Osteocyte (in vitro differentiated cells): Measurements from ENCODE around the gene TOP1. TPM values are rescaled to one million over a fixed set of nuclear protein-coding genes. Genes with fewer than 3 reads are reported as not detected.

Source experiments
- DNase-seq: peaks from one replicate; pipeline ENCODE4 v3.0.0; 2021; ENCODE audit warnings: mixed read lengths; ENCODE audit not compliant: unreplicated experiment; ENCODE audit errors: extremely low spot score
- H3K27ac Mint-ChIP-seq: one replicate; pipeline ENCODE4 v1.8.0; 2021; ENCODE audit warnings: mild to moderate bottlenecking, mixed read lengths; ENCODE audit not compliant: unreplicated experiment
- H3K27me3 Mint-ChIP-seq: one replicate; pipeline ENCODE4 v1.8.0; 2021; ENCODE audit warnings: mixed read lengths; ENCODE audit not compliant: unreplicated experiment
- H3K36me3 Mint-ChIP-seq: one replicate; pipeline ENCODE4 v1.8.0; 2021; ENCODE audit warnings: mixed read lengths; ENCODE audit not compliant: unreplicated experiment
- H3K4me1 Mint-ChIP-seq: one replicate; pipeline ENCODE4 v1.8.0; 2021; ENCODE audit warnings: mixed read lengths; ENCODE audit not compliant: unreplicated experiment
- H3K4me3 Mint-ChIP-seq: one replicate; pipeline ENCODE4 v1.8.0; 2021; ENCODE audit warnings: mild to moderate bottlenecking, moderate library complexity, mixed read lengths; ENCODE audit not compliant: unreplicated experiment
- H3K9me3 Mint-ChIP-seq: one replicate; pipeline ENCODE4 v1.8.0; 2021; ENCODE audit warnings: mixed read lengths; ENCODE audit not compliant: unreplicated experiment
- total RNA-seq: library from RNA; stranded (reverse); gene quantifications from 2 replicates; pipeline ENCODE4 v1.2.1, GENCODE V29; 2021
- TF ChIP-seq, protein P1 (sequence below): fragments of 200-600 bp; sonication (generic); IDR thresholded peaks from 2 replicates; pipeline ENCODE4 v1.5.0; 2021; ENCODE audit warnings: antibody characterized with exemption, mild to moderate bottlenecking, moderate library complexity

Gene TOP1
- total RNA-seq, 1 donor from 2014 or later: 51.1 TPM

DNA sequence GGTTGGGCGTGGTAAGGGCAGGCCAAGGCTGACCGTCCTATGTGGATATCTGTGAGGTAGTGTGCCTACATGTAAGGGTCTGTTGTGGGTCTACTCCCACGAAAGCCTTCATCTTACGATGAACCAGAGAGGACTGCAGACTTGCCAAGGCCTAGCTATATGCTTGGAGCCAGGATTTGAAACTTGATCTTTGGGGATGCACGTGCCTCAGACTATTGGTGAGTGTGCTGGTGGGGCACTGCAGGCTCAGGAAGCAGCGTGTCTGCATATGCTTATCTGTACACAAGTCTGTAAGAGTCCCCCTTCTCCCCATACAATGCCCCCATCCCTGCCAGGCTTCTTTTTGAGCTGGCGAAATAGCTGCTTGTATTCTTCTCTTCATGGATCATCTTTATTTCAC is 126.6 kb downstream of the TOP1 start:
- TF ChIP-seq, protein P1, sequence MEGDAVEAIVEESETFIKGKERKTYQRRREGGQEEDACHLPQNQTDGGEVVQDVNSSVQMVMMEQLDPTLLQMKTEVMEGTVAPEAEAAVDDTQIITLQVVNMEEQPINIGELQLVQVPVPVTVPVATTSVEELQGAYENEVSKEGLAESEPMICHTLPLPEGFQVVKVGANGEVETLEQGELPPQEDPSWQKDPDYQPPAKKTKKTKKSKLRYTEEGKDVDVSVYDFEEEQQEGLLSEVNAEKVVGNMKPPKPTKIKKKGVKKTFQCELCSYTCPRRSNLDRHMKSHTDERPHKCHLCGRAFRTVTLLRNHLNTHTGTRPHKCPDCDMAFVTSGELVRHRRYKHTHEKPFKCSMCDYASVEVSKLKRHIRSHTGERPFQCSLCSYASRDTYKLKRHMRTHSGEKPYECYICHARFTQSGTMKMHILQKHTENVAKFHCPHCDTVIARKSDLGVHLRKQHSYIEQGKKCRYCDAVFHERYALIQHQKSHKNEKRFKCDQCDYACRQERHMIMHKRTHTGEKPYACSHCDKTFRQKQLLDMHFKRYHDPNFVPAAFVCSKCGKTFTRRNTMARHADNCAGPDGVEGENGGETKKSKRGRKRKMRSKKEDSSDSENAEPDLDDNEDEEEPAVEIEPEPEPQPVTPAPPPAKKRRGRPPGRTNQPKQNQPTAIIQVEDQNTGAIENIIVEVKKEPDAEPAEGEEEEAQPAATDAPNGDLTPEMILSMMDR: no peak
- H3K4me1 Mint-ChIP-seq: peaks cover 34% of the 10 kb centered on the region

DNA sequence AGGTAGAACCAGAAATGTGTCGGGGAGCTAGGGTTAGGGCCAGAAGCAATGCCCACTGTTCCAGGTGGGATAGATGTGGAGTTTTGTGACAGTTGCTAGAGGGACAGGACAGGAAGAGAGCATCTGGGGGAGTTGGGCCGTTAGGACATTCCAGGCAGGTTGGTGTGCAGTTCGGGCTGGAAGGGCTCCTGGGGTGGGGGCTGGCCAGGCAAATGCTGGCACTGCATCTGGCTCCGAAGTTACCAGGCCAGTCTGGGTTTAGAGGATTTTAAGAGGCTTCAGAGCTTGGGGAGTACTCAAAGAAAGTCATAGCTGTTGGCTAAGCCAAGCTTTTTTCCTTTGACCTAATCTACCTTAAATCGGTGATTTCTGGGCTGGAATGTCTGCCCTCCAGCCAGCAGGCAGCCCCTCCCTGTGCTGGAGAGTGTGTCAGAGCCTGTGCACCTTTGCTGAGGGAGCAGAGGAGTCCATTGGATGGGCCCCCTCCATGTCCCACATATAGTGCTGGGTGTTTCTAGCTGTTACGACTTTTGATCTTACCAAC is 129.5 kb downstream of the TOP1 start:
- H3K27ac Mint-ChIP-seq: peak overlapping the region; percentile 23
- DNase-seq: no peak
- H3K36me3 Mint-ChIP-seq: peaks cover 24% of the 10 kb centered on the region
- H3K9me3 Mint-ChIP-seq: no peaks in the 10 kb centered on the region
- peaks cover 19% of the 10 kb centered on the region for H3K4me1 Mint-ChIP-seq
- no peaks in the 10 kb centered on the region for H3K27me3 Mint-ChIP-seq
- no peak overlapping the region for H3K4me3 Mint-ChIP-seq
- TF ChIP-seq, protein P1: no peak

More for the DNA sequence above, 126.6 kb downstream of the TOP1 start:
- H3K27me3 Mint-ChIP-seq: no peaks in the 10 kb centered on the region
- peak overlapping the region; percentile 27 for H3K27ac Mint-ChIP-seq
- no peaks in the 10 kb centered on the region for H3K9me3 Mint-ChIP-seq
- H3K36me3 Mint-ChIP-seq: peaks cover 4% of the 10 kb centered on the region
- no peak for DNase-seq
- H3K4me3 Mint-ChIP-seq: no peak overlapping the region

- no peak for DNase-seq
- TF ChIP-seq, protein P1: no peak
- Mint-ChIP-seq H3K36me3 (peaks cover 37% of the 10 kb centered on the region), H3K9me3 (no peaks in the 10 kb centered on the region), H3K27me3 (no peaks in the 10 kb centered on the region), H3K4me1 (peaks cover 10% of the 10 kb centered on the region), H3K27ac (no peak overlapping the region), H3K4me3 (no peak overlapping the region)
Observed at GRCh38 chr20:41159547-41159946, 130.9 kb downstream of the TOP1 start.

GRCh38 chr20:41160686-41161085 is 132.1 kb downstream of the TOP1 start:
- H3K27me3 Mint-ChIP-seq: no peaks in the 10 kb centered on the region
- no peak for DNase-seq
- H3K4me3 Mint-ChIP-seq: no peak overlapping the region
- peaks cover 44% of the 10 kb centered on the region for H3K36me3 Mint-ChIP-seq
- no peaks in the 10 kb centered on the region for H3K9me3 Mint-ChIP-seq
- H3K27ac Mint-ChIP-seq: no peak overlapping the region
- no peaks in the 10 kb centered on the region for H3K4me1 Mint-ChIP-seq
- TF ChIP-seq, protein P1: no peak

GRCh38 chr20:41161886-41162285 is 133.3 kb downstream of the TOP1 start:
- H3K9me3 Mint-ChIP-seq: no peaks in the 10 kb centered on the region
- H3K27ac Mint-ChIP-seq: no peak overlapping the region
- H3K27me3 Mint-ChIP-seq: no peaks in the 10 kb centered on the region
- H3K36me3 Mint-ChIP-seq: peaks cover 53% of the 10 kb centered on the region
- TF ChIP-seq, protein P1: no peak
- DNase-seq: no peak
- no peaks in the 10 kb centered on the region for H3K4me1 Mint-ChIP-seq
- H3K4me3 Mint-ChIP-seq: no peak overlapping the region
